H9 (cell line): ENCODE measurements around the gene PROCA1. TPM values are rescaled to one million over a fixed set of nuclear protein-coding genes. Genes with fewer than 3 reads are reported as not detected.
A peak's percentile ranks its signal among the peaks of the same experiment; 100 is the strongest.

Experiments used
- DNase-seq: peaks from one replicate; pipeline ENCODE4 v3.0.0-alpha.2; 2017
- H2AFZ ChIP-seq: one replicate; pipeline ENCODE4 v1.6.1; 2013; ENCODE audit warnings: mild to moderate bottlenecking, low read length, control low read depth, moderate library complexity
- H2AK5ac ChIP-seq: 2 replicates; pipeline ENCODE4 v1.6.1; 2013; ENCODE audit warnings: low read length, control low read depth, mixed read lengths; ENCODE audit not compliant: insufficient read length
- H2BK120ac ChIP-seq: one replicate; pipeline ENCODE4 v1.6.1; 2013; ENCODE audit warnings: low read depth, mild to moderate bottlenecking, low read length, control low read depth, inconsistent platforms; ENCODE audit not compliant: poor library complexity, severe bottlenecking
- H2BK12ac ChIP-seq: 2 replicates; pipeline ENCODE4 v1.6.1; 2013; ENCODE audit warnings: low read length, control low read depth, mixed read lengths, low read depth; ENCODE audit not compliant: insufficient read length
- H2BK15ac ChIP-seq: 2 replicates; pipeline ENCODE4 v1.6.1; 2013; ENCODE audit warnings: low read depth, low read length, control low read depth
- H2BK20ac ChIP-seq: one replicate; pipeline ENCODE4 v1.6.1; 2013; ENCODE audit warnings: low read depth, mild to moderate bottlenecking, low read length, control low read depth, inconsistent platforms; ENCODE audit not compliant: poor library complexity, severe bottlenecking
- H2BK5ac ChIP-seq: 2 replicates; pipeline ENCODE4 v1.6.1; 2013; ENCODE audit warnings: low read length, control low read depth, mixed read lengths; ENCODE audit not compliant: insufficient read length
- H3K14ac ChIP-seq: 2 replicates; pipeline ENCODE4 v1.6.1; 2013; ENCODE audit warnings: low read length, control low read depth; ENCODE audit not compliant: insufficient read depth
- H3K18ac ChIP-seq: 2 replicates; pipeline ENCODE4 v1.6.1; 2013; ENCODE audit warnings: low read depth, mild to moderate bottlenecking, mixed read lengths, low read length, control low read depth; ENCODE audit not compliant: insufficient read length
- H3K23ac ChIP-seq: 2 replicates; pipeline ENCODE4 v1.6.1; 2013; ENCODE audit warnings: low read length, control low read depth, mixed read lengths, low read depth; ENCODE audit not compliant: insufficient read length
- H3K23me2 ChIP-seq: 2 replicates; pipeline ENCODE4 v1.6.1; 2013; ENCODE audit warnings: low read depth, mild to moderate bottlenecking, mixed read lengths, low read length, control low read depth; ENCODE audit not compliant: insufficient read length, poor library complexity, severe bottlenecking
- H3K27ac ChIP-seq: 2 replicates; pipeline ENCODE4 v1.5.1; 2013; ENCODE audit warnings: low read length, control low read depth, mixed read lengths, low read depth; ENCODE audit not compliant: insufficient read length
- H3K27me3 ChIP-seq: 2 replicates; pipeline ENCODE4 v1.6.1; 2013; ENCODE audit warnings: low read length, control low read depth, inconsistent platforms; ENCODE audit not compliant: insufficient read depth
- H3K4ac ChIP-seq: 2 replicates; pipeline ENCODE4 v1.6.1; 2013; ENCODE audit warnings: low read depth, mild to moderate bottlenecking, control low read depth, inconsistent platforms, low read length, moderate library complexity
- H3K4me1 ChIP-seq: 2 replicates; pipeline ENCODE4 v1.6.1; 2013; ENCODE audit warnings: low read length, control low read depth, inconsistent platforms; ENCODE audit not compliant: insufficient read depth
- H3K4me2 ChIP-seq: 2 replicates; pipeline ENCODE4 v1.6.1; 2013; ENCODE audit warnings: low read length, control low read depth, mixed read lengths; ENCODE audit not compliant: insufficient read length, insufficient read depth
- H3K56ac ChIP-seq: 2 replicates; pipeline ENCODE4 v1.6.1; 2013; ENCODE audit warnings: low read depth, mild to moderate bottlenecking, mixed read lengths, low read length, control low read depth; ENCODE audit not compliant: insufficient read length
- H3K79me1 ChIP-seq: 2 replicates; pipeline ENCODE4 v1.6.1; 2013; ENCODE audit warnings: low read depth, mild to moderate bottlenecking, moderate library complexity, low read length, control low read depth, inconsistent platforms; ENCODE audit not compliant: insufficient read depth, poor library complexity, severe bottlenecking
- H3K79me2 ChIP-seq: 2 replicates; pipeline ENCODE4 v1.6.1; 2013; ENCODE audit warnings: low read length, control low read depth, inconsistent platforms; ENCODE audit not compliant: insufficient read depth
- H3K9ac ChIP-seq: 2 replicates; pipeline ENCODE4 v1.6.1; 2013; ENCODE audit warnings: low read length, control low read depth, mixed read lengths; ENCODE audit not compliant: insufficient read length; ENCODE audit errors: extremely low read depth
- H3K9me3 ChIP-seq: one replicate; pipeline ENCODE4 v1.6.1; 2013; ENCODE audit warnings: low read depth, low read length, inconsistent platforms; ENCODE audit not compliant: control insufficient read depth
- H3T11ph ChIP-seq: one replicate; pipeline ENCODE4 v1.6.1; 2013; ENCODE audit warnings: mild to moderate bottlenecking, low read length, control low read depth, inconsistent platforms
- H4K20me1 ChIP-seq: one replicate; pipeline ENCODE4 v1.6.1; 2013; ENCODE audit not compliant: control insufficient read depth, insufficient read length, insufficient read depth
- H4K5ac ChIP-seq: 2 replicates; pipeline ENCODE4 v1.6.1; 2013; ENCODE audit warnings: low read depth, mild to moderate bottlenecking, mixed read lengths, low read length, control low read depth; ENCODE audit not compliant: insufficient read length
- H4K8ac ChIP-seq: replicated peaks from 2 replicates; pipeline ENCODE4 v1.6.1; 2013; ENCODE audit warnings: low read length, control low read depth, mixed read lengths, low read depth; ENCODE audit not compliant: insufficient read length
- H4K91ac ChIP-seq: 2 replicates; pipeline ENCODE4 v1.6.1; 2013; ENCODE audit warnings: low read depth, mild to moderate bottlenecking, moderate library complexity, mixed read lengths, low read length, control low read depth; ENCODE audit not compliant: insufficient read length
- H3K27ac Mint-ChIP-seq, 3 experiments: 2 replicates in 2 of 3; 3 replicates in 1 of 3; pipeline ENCODE4 v1.8.0; 2020 to 2021; ENCODE audit warnings: mixed read lengths in 3 of 3, mild to moderate bottlenecking in 1 of 3, moderate library complexity in 1 of 3
- H3K27me3 Mint-ChIP-seq: 2 replicates; pipeline ENCODE4 v1.8.0; 2021; ENCODE audit warnings: low read depth, mild to moderate bottlenecking, moderate library complexity, mixed read lengths
- H3K36me3 Mint-ChIP-seq, 3 experiments: 2 replicates in 2 of 3; 3 replicates in 1 of 3; pipeline ENCODE4 v1.8.0; 2020 to 2021; ENCODE audit warnings: low read depth in 3 of 3, mixed read lengths in 3 of 3; ENCODE audit not compliant: insufficient read depth in 1 of 3
- H3K4me1 Mint-ChIP-seq, 2 experiments: 2 replicates each; pipeline ENCODE4 v1.8.0; 2020; ENCODE audit warnings: mixed read lengths in 2 of 2
- H3K4me3 Mint-ChIP-seq, 2 experiments: 2 replicates in 1 of 2; 3 replicates in 1 of 2; pipeline ENCODE4 v1.8.0; 2020 to 2021; ENCODE audit warnings: mild to moderate bottlenecking in 2 of 2, mixed read lengths in 2 of 2, moderate library complexity in 1 of 2
- H3K9me3 Mint-ChIP-seq, 2 experiments: 2 replicates in 1 of 2; 3 replicates in 1 of 2; pipeline ENCODE4 v1.8.0; 2020; ENCODE audit warnings: mild to moderate bottlenecking in 2 of 2, mixed read lengths in 2 of 2, moderate library complexity in 1 of 2
- WGBS: extraction: QIAGEN DNeasy Blood & Tissue Kit; methylation state at CpG from one replicate; pipeline ENCODE4 v1.1.7; 2013; ENCODE audit warnings: missing lambda C conversion rate, low lambda C conversion rate, mixed read lengths; ENCODE audit not compliant: insufficient read length; ENCODE audit errors: extremely low coverage; 5-methylcytosine and 5-hydroxymethylcytosine counted together
- total RNA-seq: library from RNA; stranded (reverse); gene quantifications from 2 replicates; pipeline ENCODE4 v1.2.1, GENCODE V29; 2021
- TF ChIP-seq, protein P1 (sequence below): fragments of 200-600 bp; sonication (generic); conservative IDR thresholded peaks from 3 replicates; pipeline ENCODE4 v1.8.0; 2021; ENCODE audit warnings: antibody characterized with exemption, mild to moderate bottlenecking

Gene PROCA1
- total RNA-seq, 1 experiment from 2014 or later = 15.0 TPM

DNA sequence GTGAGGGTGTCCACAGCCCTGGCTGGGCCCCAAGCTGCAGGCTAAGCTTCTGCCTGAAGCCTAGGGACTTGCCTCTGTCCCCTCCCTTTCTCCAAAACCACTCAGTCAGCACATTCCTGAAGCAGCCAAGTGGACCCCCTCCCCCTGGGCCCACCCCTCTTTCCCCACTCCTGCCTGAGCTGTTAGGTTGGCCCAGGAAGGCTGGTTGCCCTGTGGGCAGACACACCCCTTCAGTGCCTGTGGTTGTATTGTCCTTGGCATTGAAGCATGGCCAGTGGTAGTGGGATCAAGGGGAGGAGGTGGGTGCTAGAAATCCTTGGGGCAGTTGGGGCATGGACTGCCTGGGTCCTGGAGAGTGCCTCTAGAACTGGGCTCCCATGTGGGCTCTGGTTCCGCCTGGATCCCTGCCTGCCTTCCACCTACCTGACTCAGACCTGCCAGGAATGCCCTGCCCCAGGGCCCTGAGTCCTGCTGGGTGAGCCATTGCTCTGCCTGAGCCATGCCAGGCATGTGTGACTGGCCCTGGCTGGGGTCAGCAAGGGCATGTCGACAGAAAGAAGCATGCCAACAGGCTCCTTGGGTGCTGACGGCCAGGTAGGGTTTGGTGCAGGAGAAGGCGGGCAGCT is 34.2 kb upstream of the PROCA1 start:
- Histone ChIP-seq H3K4me1 (peaks cover 5% of the 10 kb centered on the region; the same call in 1 of the 2 replicates), H2AFZ (no peak overlapping the region), H3K9me3 (no peaks in the 10 kb centered on the region), H4K20me1 (no peaks in the 10 kb centered on the region), H3K27me3 (no peaks in the 10 kb centered on the region), H3K23ac (no peak overlapping the region), H3K18ac (peak overlapping the region; percentile 82), H2BK15ac (no peak overlapping the region), H3K9ac (peak overlapping the region; percentile 66), H4K5ac (no peak overlapping the region), H3K4me2 (peak overlapping the region; percentile 84), H3K79me2 (peaks cover 16% of the 10 kb centered on the region; the same call in 1 of the 2 replicates), H3K79me1 (no peaks in the 10 kb centered on the region), H3K4ac (no peak overlapping the region), H3T11ph (no peak overlapping the region), H4K8ac (no peak overlapping the region), H2AK5ac (no peak overlapping the region), H3K56ac (no peak overlapping the region), H3K27ac (no peak overlapping the region), H3K14ac (peak overlapping the region; percentile 38; the same call in 1 of the 2 replicates), H2BK12ac (no peak overlapping the region), H2BK20ac (no peak overlapping the region), H3K23me2 (peaks cover 15% of the 10 kb centered on the region), H2BK5ac (no peak overlapping the region), H4K91ac (no peak overlapping the region), H2BK120ac (no peak overlapping the region)
- Mint-ChIP-seq H3K4me1 (peaks cover 17 to 34% of the 10 kb centered on the region in 2 experiments), H3K27me3 (no peaks in the 10 kb centered on the region; the same call in none of the 2 replicates), H3K9me3 (no peaks in the 10 kb centered on the region), H3K4me3 (peak overlapping the region; percentile 87 to 93), H3K27ac (peak overlapping the region; percentile 89 to 98 (median 97)), H3K36me3 (peaks cover 36 to 64% (median 40%) of the 10 kb centered on the region in 3 experiments; a peak in 6 of 7 replicates)
- peak; percentile 69 for DNase-seq
- WGBS = no CpG with 5 or more reads among the region's 4 CpGs
- TF ChIP-seq, protein P1, sequence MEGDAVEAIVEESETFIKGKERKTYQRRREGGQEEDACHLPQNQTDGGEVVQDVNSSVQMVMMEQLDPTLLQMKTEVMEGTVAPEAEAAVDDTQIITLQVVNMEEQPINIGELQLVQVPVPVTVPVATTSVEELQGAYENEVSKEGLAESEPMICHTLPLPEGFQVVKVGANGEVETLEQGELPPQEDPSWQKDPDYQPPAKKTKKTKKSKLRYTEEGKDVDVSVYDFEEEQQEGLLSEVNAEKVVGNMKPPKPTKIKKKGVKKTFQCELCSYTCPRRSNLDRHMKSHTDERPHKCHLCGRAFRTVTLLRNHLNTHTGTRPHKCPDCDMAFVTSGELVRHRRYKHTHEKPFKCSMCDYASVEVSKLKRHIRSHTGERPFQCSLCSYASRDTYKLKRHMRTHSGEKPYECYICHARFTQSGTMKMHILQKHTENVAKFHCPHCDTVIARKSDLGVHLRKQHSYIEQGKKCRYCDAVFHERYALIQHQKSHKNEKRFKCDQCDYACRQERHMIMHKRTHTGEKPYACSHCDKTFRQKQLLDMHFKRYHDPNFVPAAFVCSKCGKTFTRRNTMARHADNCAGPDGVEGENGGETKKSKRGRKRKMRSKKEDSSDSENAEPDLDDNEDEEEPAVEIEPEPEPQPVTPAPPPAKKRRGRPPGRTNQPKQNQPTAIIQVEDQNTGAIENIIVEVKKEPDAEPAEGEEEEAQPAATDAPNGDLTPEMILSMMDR = no peak
